Hepatocyte (in vitro differentiated cells): ENCODE measurements around the gene HNRNPUL1. TPM values are rescaled to one million over a fixed set of nuclear protein-coding genes. Genes with fewer than 3 reads are reported as not detected.

Experiments used
- DNase-seq: peaks from one replicate; pipeline ENCODE4 v3.0.0-alpha.2; 2016; ENCODE audit warnings: low spot score
- H2AFZ ChIP-seq: fragments of 200-600 bp; sonication (generic); 2 replicates; pipeline ENCODE4 v1.6.0; 2016; ENCODE audit warnings: antibody characterized with exemption, mild to moderate bottlenecking
- H3K27ac ChIP-seq: fragments of 200-600 bp; sonication (generic); 2 replicates; pipeline ENCODE4 v1.5.1; 2016; ENCODE audit warnings: mild to moderate bottlenecking
- H3K27me3 ChIP-seq: fragments of 200-600 bp; sonication (generic); 2 replicates; pipeline ENCODE4 v1.6.1; 2016
- H3K36me3 ChIP-seq: fragments of 200-600 bp; sonication (generic); replicated peaks from 2 replicates; pipeline ENCODE4 v1.5.1; 2016; ENCODE audit warnings: low read depth; ENCODE audit not compliant: insufficient read depth
- H3K4me1 ChIP-seq: fragments of 200-600 bp; sonication (generic); 2 replicates; pipeline ENCODE4 v1.5.1; 2016; ENCODE audit warnings: mild to moderate bottlenecking, moderate library complexity; ENCODE audit not compliant: insufficient read depth
- H3K4me2 ChIP-seq: fragments of 200-600 bp; sonication (generic); 2 replicates; pipeline ENCODE4 v1.6.0; 2016
- H3K4me3 ChIP-seq: fragments of 200-600 bp; sonication (generic); 2 replicates; pipeline ENCODE4 v1.5.1; 2016; ENCODE audit warnings: mild to moderate bottlenecking
- H3K79me2 ChIP-seq: fragments of 200-600 bp; sonication (generic); 2 replicates; pipeline ENCODE4 v1.6.0; 2017; ENCODE audit warnings: mild to moderate bottlenecking
- H3K9me2 ChIP-seq: fragments of 200-600 bp; sonication (generic); replicated peaks from 2 replicates; pipeline ENCODE4 v1.6.0; 2017; ENCODE audit warnings: mild to moderate bottlenecking; ENCODE audit not compliant: insufficient read depth
- H3K9me3 ChIP-seq: fragments of 200-600 bp; sonication (generic); 2 replicates; pipeline ENCODE4 v1.5.1; 2016; ENCODE audit warnings: low read depth, mild to moderate bottlenecking
- H4K20me1 ChIP-seq: fragments of 200-600 bp; sonication (generic); 2 replicates; pipeline ENCODE4 v1.6.0; 2016; ENCODE audit warnings: mild to moderate bottlenecking; ENCODE audit not compliant: insufficient read depth, poor library complexity, severe bottlenecking
- CTCF ChIP-seq: fragments of 200-600 bp; sonication (generic); IDR thresholded peaks from 2 replicates; pipeline ENCODE4 v1.5.1; 2016; ENCODE audit warnings: antibody characterized with exemption, mild to moderate bottlenecking; ENCODE audit not compliant: poor library complexity
- EZH2 ChIP-seq: fragments of 200-600 bp; sonication (generic); IDR thresholded peaks from 2 replicates; pipeline ENCODE4 v1.6.1; 2016; ENCODE audit warnings: antibody characterized with exemption, mild to moderate bottlenecking, borderline replicate concordance
- EZH2phosphoT487 ChIP-seq: fragments of 200-600 bp; sonication (generic); IDR thresholded peaks from one replicate; pipeline ENCODE4 v1.6.1; 2018; ENCODE audit warnings: antibody characterized with exemption, mild to moderate bottlenecking, low read depth, moderate library complexity; ENCODE audit not compliant: unreplicated experiment, severe bottlenecking
- WGBS: methylation state at CpG from one replicate; pipeline ENCODE4 v1.1.6; 2016; ENCODE audit warnings: low lambda C conversion rate; ENCODE audit errors: missing lambda C conversion rate; 5-methylcytosine and 5-hydroxymethylcytosine counted together
- polyA plus RNA-seq: library from polyadenylated mRNA; unstranded; fragments of >200 nt; fragmentation: Nextera tagmentation; extraction: Ambion mirVana; gene quantifications from 2 replicates; pipeline ENCODE4 v1.2.1, GENCODE V29; 2016
- total RNA-seq: library from RNA; depleted of rRNA; stranded (reverse); fragments of >200 nt; gene quantifications from 2 replicates; pipeline ENCODE4 v1.2.3, GENCODE V29; 2014

Gene HNRNPUL1
- total and polyA plus RNA-seq, 2 experiments from 2014 or later, result 98.5 to 115 TPM

GRCh38 chr19:41265395-41266153 is 1.4 kb downstream of the HNRNPUL1 start:
- H3K27ac ChIP-seq, result peak overlapping the region; percentile 99
- no peaks in the 10 kb centered on the region for H3K36me3 ChIP-seq
- H3K27me3 ChIP-seq, result no peaks in the 10 kb centered on the region
- H3K4me1 ChIP-seq, result peaks cover 19% of the 10 kb centered on the region
- H3K79me2 ChIP-seq, result peaks cover 58% of the 10 kb centered on the region
- no peak for TF ChIP-seq EZH2phosphoT487
- no peak for TF ChIP-seq CTCF
- TF ChIP-seq EZH2, result no peak
- no peaks in the 10 kb centered on the region for H3K9me3 ChIP-seq
- H2AFZ ChIP-seq, result no peak overlapping the region
- H3K9me2 ChIP-seq, result no peaks in the 10 kb centered on the region
- DNase-seq, result peak; percentile 55
- peak overlapping the region; percentile 32 for H3K4me3 ChIP-seq
- WGBS, result 6% methylated on average over 16 of the region's 17 CpGs
- H3K4me2 ChIP-seq, result peak overlapping the region; percentile 81
- peaks cover 25% of the 10 kb centered on the region for H4K20me1 ChIP-seq

GRCh38 chr19:41269055-41269454 is 4.9 kb downstream of the HNRNPUL1 start:
- no peak overlapping the region for H3K4me2 ChIP-seq
- peaks cover 32% of the 10 kb centered on the region for H4K20me1 ChIP-seq
- H3K36me3 ChIP-seq, result peaks cover 12% of the 10 kb centered on the region
- no peak overlapping the region for H3K27ac ChIP-seq
- no peaks in the 10 kb centered on the region for H3K9me3 ChIP-seq
- H3K27me3 ChIP-seq, result no peaks in the 10 kb centered on the region
- DNase-seq, result no peak
- no peak for TF ChIP-seq EZH2phosphoT487
- TF ChIP-seq CTCF, result no peak
- no peak for TF ChIP-seq EZH2
- WGBS, result 97% methylated on average over 2 of the region's 2 CpGs
- H3K9me2 ChIP-seq, result no peaks in the 10 kb centered on the region
- H3K79me2 ChIP-seq, result peaks cover 69% of the 10 kb centered on the region
- H3K4me1 ChIP-seq, result peaks cover 19% of the 10 kb centered on the region
- H3K4me3 ChIP-seq, result no peak overlapping the region
- H2AFZ ChIP-seq, result no peak overlapping the region

- H3K36me3 ChIP-seq, result peaks cover 14% of the 10 kb centered on the region
- H3K27me3 ChIP-seq, result no peaks in the 10 kb centered on the region
- 96% methylated on average over 5 of the region's 5 CpGs for WGBS
- H3K4me2 ChIP-seq, result no peak overlapping the region
- no peaks in the 10 kb centered on the region for H3K9me3 ChIP-seq
- H3K9me2 ChIP-seq, result no peaks in the 10 kb centered on the region
- H4K20me1 ChIP-seq, result peaks cover 32% of the 10 kb centered on the region
- H3K79me2 ChIP-seq, result peaks cover 70% of the 10 kb centered on the region
- no peak for TF ChIP-seq CTCF
- TF ChIP-seq EZH2, result no peak
- no peak for TF ChIP-seq EZH2phosphoT487
- H3K4me3 ChIP-seq, result no peak overlapping the region
- no peak for DNase-seq
- no peak overlapping the region for H3K27ac ChIP-seq
- no peak overlapping the region for H2AFZ ChIP-seq
- peaks cover 19% of the 10 kb centered on the region for H3K4me1 ChIP-seq
Measured at GRCh38 chr19:41269571-41269970, 5.4 kb downstream of the HNRNPUL1 start.
